ENCODE data around the gene PCDHGC4. TPM values are rescaled to one million over a fixed set of nuclear protein-coding genes. Genes with fewer than 3 reads are reported as not detected.

PCDHGC4 gene
- total and polyA plus RNA-seq, 2 of the 13 experiments (the other 11 are each of a cell fraction or from before 2014, with no cell fraction given) = 0.07 TPM; not detected in 1

DNA sequence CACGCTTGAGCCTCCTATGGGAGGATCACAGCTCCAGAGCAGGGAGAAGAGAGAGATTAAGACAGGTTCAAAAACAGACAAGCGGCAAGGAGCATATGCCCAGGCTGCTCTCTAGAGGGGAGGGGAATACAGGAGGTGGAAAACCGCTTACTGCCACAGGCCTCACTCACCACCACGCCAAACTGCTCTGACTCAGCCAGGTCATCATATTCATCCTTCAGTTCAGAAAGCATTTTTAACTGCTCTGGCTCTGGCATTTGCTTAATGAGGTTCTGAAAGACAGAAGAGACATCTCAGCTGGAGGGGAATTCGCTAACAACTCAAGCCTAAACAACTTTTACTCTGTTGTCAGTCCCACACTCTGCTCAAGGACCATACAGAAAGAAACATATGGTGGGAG, 44.2 kb downstream of the PCDHGC4 start:
- no peak for TF ChIP-seq IKZF1 (IDR thresholded peaks at IDR 0.05)
- TF ChIP-seq SIX4 (CRISPR knock-in tag; IDR thresholded peaks at IDR 0.05) = no peak
- TF ChIP-seq, protein P1, sequence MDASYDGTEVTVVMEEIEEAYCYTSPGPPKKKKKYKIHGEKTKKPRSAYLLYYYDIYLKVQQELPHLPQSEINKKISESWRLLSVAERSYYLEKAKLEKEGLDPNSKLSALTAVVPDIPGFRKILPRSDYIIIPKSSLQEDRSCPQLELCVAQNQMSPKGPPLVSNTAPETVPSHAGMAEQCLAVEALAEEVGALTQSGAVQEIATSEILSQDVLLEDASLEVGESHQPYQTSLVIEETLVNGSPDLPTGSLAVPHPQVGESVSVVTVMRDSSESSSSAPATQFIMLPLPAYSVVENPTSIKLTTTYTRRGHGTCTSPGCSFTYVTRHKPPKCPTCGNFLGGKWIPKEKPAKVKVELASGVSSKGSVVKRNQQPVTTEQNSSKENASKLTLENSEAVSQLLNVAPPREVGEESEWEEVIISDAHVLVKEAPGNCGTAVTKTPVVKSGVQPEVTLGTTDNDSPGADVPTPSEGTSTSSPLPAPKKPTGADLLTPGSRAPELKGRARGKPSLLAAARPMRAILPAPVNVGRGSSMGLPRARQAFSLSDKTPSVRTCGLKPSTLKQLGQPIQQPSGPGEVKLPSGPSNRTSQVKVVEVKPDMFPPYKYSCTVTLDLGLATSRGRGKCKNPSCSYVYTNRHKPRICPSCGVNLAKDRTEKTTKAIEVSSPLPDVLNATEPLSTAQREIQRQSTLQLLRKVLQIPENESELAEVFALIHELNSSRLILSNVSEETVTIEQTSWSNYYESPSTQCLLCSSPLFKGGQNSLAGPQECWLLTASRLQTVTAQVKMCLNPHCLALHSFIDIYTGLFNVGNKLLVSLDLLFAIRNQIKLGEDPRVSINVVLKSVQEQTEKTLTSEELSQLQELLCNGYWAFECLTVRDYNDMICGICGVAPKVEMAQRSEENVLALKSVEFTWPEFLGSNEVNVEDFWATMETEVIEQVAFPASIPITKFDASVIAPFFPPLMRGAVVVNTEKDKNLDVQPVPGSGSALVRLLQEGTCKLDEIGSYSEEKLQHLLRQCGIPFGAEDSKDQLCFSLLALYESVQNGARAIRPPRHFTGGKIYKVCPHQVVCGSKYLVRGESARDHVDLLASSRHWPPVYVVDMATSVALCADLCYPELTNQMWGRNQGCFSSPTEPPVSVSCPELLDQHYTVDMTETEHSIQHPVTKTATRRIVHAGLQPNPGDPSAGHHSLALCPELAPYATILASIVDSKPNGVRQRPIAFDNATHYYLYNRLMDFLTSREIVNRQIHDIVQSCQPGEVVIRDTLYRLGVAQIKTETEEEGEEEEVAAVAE (CRISPR knock-in tag; IDR thresholded peaks at IDR 0.05; ENCODE audit: borderline replicate concordance) = no peak
- no peak for TF ChIP-seq MAF1 (CRISPR knock-in tag; IDR thresholded peaks at IDR 0.05; ENCODE audit: borderline replicate concordance)
- TF ChIP-seq, protein P2, sequence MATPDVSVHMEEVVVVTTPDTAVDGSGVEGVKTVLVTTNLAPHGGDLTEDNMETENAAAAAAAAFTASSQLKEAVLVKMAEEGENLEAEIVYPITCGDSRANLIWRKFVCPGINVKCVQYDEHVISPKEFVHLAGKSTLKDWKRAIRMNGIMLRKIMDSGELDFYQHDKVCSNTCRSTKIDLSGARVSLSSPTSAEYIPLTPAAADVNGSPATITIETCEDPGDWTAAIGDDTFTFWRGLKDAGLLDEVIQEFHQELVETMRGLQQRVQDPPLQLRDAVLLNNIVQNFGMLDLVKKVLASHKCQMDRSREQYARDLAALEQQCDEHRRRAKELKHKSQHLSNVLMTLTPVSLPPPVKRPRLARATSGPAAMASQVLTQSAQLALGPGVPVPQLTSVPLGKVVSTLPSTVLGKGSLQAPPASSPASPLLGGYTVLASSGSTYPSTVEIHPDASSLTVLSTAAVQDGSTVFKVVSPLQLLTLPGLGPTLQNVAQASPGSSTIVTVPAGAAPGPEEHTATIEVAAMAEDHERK (CRISPR knock-in tag; IDR thresholded peaks at IDR 0.05; ENCODE audit: low read depth) = no peak
- no peak for TF ChIP-seq ZNF770 (CRISPR knock-in tag; IDR thresholded peaks at IDR 0.05)
- TF ChIP-seq IRX3 (CRISPR knock-in tag; IDR thresholded peaks at IDR 0.05; ENCODE audit: borderline replicate concordance, low read depth) = no peak
- no peak for TF ChIP-seq MAFG (CRISPR knock-in tag; IDR thresholded peaks at IDR 0.05)
- no peak for TF ChIP-seq ZMAT5 (CRISPR knock-in tag; IDR thresholded peaks at IDR 0.05; ENCODE audit: borderline replicate concordance, low read depth)
- no peak for TF ChIP-seq MBD4 (IDR thresholded peaks at IDR 0.05; ENCODE audit: borderline replicate concordance, low read length)
- TF ChIP-seq, protein P3, sequence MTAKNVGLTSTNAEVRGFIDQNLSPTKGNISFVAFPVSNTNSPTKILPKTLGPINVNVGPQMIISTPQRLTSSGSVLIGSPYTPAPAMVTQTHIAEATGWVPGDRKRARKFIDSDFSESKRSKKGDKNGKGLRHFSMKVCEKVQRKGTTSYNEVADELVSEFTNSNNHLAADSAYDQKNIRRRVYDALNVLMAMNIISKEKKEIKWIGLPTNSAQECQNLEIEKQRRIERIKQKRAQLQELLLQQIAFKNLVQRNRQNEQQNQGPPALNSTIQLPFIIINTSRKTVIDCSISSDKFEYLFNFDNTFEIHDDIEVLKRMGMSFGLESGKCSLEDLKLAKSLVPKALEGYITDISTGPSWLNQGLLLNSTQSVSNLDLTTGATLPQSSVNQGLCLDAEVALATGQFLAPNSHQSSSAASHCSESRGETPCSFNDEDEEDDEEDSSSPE (CRISPR knock-in tag; IDR thresholded peaks at IDR 0.05) = no peak

More for the DNA sequence above, 44.2 kb downstream of the PCDHGC4 start:
- H3K36me3 ChIP-seq (replicated peaks in 1 of 2; ENCODE audit: control insufficient read depth in 1 of 2, insufficient read depth in 2 of 2, low read length in 2 of 2) = peaks cover 38 to 79% of the 10 kb centered on the region in 2 experiments
- no peak overlapping the region for H3K27ac ChIP-seq (ENCODE audit: extremely low read length, insufficient read depth, low read length)
- H3K4me3 ChIP-seq (replicated peaks in 1 of 3; ENCODE audit: insufficient read depth in 1 of 3, low read depth in 2 of 3, low read length in 3 of 3) = no peak overlapping the region
- in situ Hi-C loops (cut with HindIII; ENCODE audit: extremely low pct_ligation_motif_present, low pct_unique_long_range_greater_than_20kb) (loop anchor here (10.0 kb wide), 1 partner anchor 174 kb away; the partner anchor contains the start of genes PCDHGA4, PCDHGB1 and PCDHGB2), intact Hi-C loops (cut with micrococcal nuclease; ENCODE audit: unreplicated experiment) (loop anchor here (10.0 kb wide), 1 partner anchor 174 kb away; the partner anchor contains the start of genes PCDHGA4, PCDHGB1 and PCDHGB2)
- WGBS (ENCODE audit: low lambda C conversion rate) = 98% methylated on average over 5 of the region's 5 CpGs
- CTCF ChIA-PET (ENCODE audit: low intra/inter-chr PET ratio, low total read pairs) = no interaction called here
- H4K20me1 ChIP-seq (ENCODE audit: insufficient read depth, low read length) = peaks cover 5% of the 10 kb centered on the region; the same call in 1 of the 2 replicates
- H2AFZ ChIP-seq (ENCODE audit: low read length) = no peak overlapping the region
- H3K9ac ChIP-seq (ENCODE audit: insufficient read depth, low read depth, low read length) = no peak overlapping the region
- ATAC-seq (no peak), DNase-seq (ENCODE audit: low spot score) (no peak), FAIRE-seq (no peak)
- POLR2A ChIA-PET = no interaction called here
- no peaks in the 10 kb centered on the region for H3K27me3 ChIP-seq (ENCODE audit: control insufficient read depth in 1 of 2, insufficient read depth in 2 of 2, low read length in 2 of 2)
- no peaks in the 10 kb centered on the region for H3K9me3 ChIP-seq (ENCODE audit: low read length)
- H3K4me1 ChIP-seq (ENCODE audit: insufficient read depth, low read length) = peaks cover 39% of the 10 kb centered on the region
- no TSS peak for BruUV-seq (replicated peaks)
- H3K4me2 ChIP-seq (ENCODE audit: low read depth, low read length) = no peak overlapping the region
- no peaks in the 10 kb centered on the region for H3K79me2 ChIP-seq (ENCODE audit: insufficient read depth, low read length)

All from HepG2 (cell line).